Measurements from ENCODE around the gene MCTP1. TPM values are rescaled to one million over a fixed set of nuclear protein-coding genes. Genes with fewer than 3 reads are reported as not detected.

The MCTP1 gene
- total and polyA plus RNA-seq, 2 donors, result 5.9 to 20.2 TPM

- no peaks in the 10 kb centered on the region for H3K36me3 ChIP-seq (ENCODE audit: control insufficient read depth in 2 of 2, insufficient read depth in 2 of 2, low read length in 1 of 2)
- 71% methylated on average over 4 of the region's 4 CpGs for WGBS
- no peaks in the 10 kb centered on the region for H3K27me3 ChIP-seq (ENCODE audit: control insufficient read depth in 2 of 2, insufficient read depth in 1 of 2, low read length in 1 of 2)
- no peak overlapping the region for H3K27ac ChIP-seq (ENCODE audit: low read depth in 1 of 2, low read length in 1 of 2)
- peak in 4 of 9 donors; percentile 21 to 57 (median 40) for DNase-seq (ENCODE audit: low read depth in 6 of 9, low spot score in 9 of 9)
- no peak overlapping the region for H3K4me3 ChIP-seq (ENCODE audit: low read length in 2 of 2)
- no peaks in the 10 kb centered on the region for H3K4me1 ChIP-seq (ENCODE audit: control insufficient read depth in 2 of 2, insufficient read depth in 2 of 2, low read length in 2 of 2)
- H3K9me3 ChIP-seq (ENCODE audit: control insufficient read depth in 2 of 2, insufficient read depth in 1 of 2, low read length in 1 of 2), result peaks cover 0 to 1% of the 10 kb centered on the region in 2 donors
Observed at GRCh38 chr5:95261437-95262175, 23.3 kb downstream of the MCTP1 start.

- H3K27ac ChIP-seq (ENCODE audit: low read depth in 1 of 2, low read length in 1 of 2), result no peak overlapping the region
- no peak overlapping the region for H3K4me3 ChIP-seq (ENCODE audit: low read length in 2 of 2)
- DNase-seq (ENCODE audit: low read depth in 6 of 9, low spot score in 9 of 9), result no peak
- H3K36me3 ChIP-seq (ENCODE audit: control insufficient read depth in 2 of 2, insufficient read depth in 2 of 2, low read length in 1 of 2), result no peaks in the 10 kb centered on the region
- H3K27me3 ChIP-seq (ENCODE audit: control insufficient read depth in 2 of 2, insufficient read depth in 1 of 2, low read length in 1 of 2), result no peaks in the 10 kb centered on the region
- no peaks in the 10 kb centered on the region for H3K9me3 ChIP-seq (ENCODE audit: control insufficient read depth in 2 of 2, insufficient read depth in 1 of 2, low read length in 1 of 2)
- no peaks in the 10 kb centered on the region for H3K4me1 ChIP-seq (ENCODE audit: control insufficient read depth in 2 of 2, insufficient read depth in 2 of 2, low read length in 2 of 2)
Observed at GRCh38 chr5:95256991-95257390, 27.9 kb downstream of the MCTP1 start.

- no peak for DNase-seq (ENCODE audit: low read depth in 6 of 9, low spot score in 9 of 9)
- H3K27me3 ChIP-seq (ENCODE audit: control insufficient read depth in 2 of 2, insufficient read depth in 1 of 2, low read length in 1 of 2), result no peaks in the 10 kb centered on the region
- H3K4me3 ChIP-seq (ENCODE audit: low read length in 2 of 2), result no peak overlapping the region
- 94% methylated on average over 2 of the region's 2 CpGs for WGBS
- H3K9me3 ChIP-seq (ENCODE audit: control insufficient read depth in 2 of 2, insufficient read depth in 1 of 2, low read length in 1 of 2), result no peaks in the 10 kb centered on the region
- H3K4me1 ChIP-seq (ENCODE audit: control insufficient read depth in 2 of 2, insufficient read depth in 2 of 2, low read length in 2 of 2), result no peaks in the 10 kb centered on the region
- no peaks in the 10 kb centered on the region for H3K36me3 ChIP-seq (ENCODE audit: control insufficient read depth in 2 of 2, insufficient read depth in 2 of 2, low read length in 1 of 2)
- no peak overlapping the region for H3K27ac ChIP-seq (ENCODE audit: low read depth in 1 of 2, low read length in 1 of 2)
Observed at GRCh38 chr5:95256446-95256845, 28.4 kb downstream of the MCTP1 start.

- Histone ChIP-seq H3K27ac (ENCODE audit: low read depth in 1 of 2, low read length in 1 of 2) (no peak overlapping the region), H3K36me3 (ENCODE audit: control insufficient read depth in 2 of 2, insufficient read depth in 2 of 2, low read length in 1 of 2) (no peaks in the 10 kb centered on the region), H3K4me1 (ENCODE audit: control insufficient read depth in 2 of 2, insufficient read depth in 2 of 2, low read length in 2 of 2) (no peaks in the 10 kb centered on the region), H3K9me3 (ENCODE audit: control insufficient read depth in 2 of 2, insufficient read depth in 1 of 2, low read length in 1 of 2) (no peaks in the 10 kb centered on the region), H3K4me3 (ENCODE audit: low read length in 2 of 2) (no peak overlapping the region), H3K27me3 (ENCODE audit: control insufficient read depth in 2 of 2, insufficient read depth in 1 of 2, low read length in 1 of 2) (no peaks in the 10 kb centered on the region)
- DNase-seq (ENCODE audit: low read depth in 6 of 9, low spot score in 9 of 9), result no peak
Observed at GRCh38 chr5:95252801-95253200, 32.1 kb downstream of the MCTP1 start.

- WGBS, result 96% methylated on average over 3 of the region's 3 CpGs
- no peaks in the 10 kb centered on the region for H3K27me3 ChIP-seq (ENCODE audit: control insufficient read depth in 2 of 2, insufficient read depth in 1 of 2, low read length in 1 of 2)
Observed at GRCh38 chr5:95251185-95251584, 33.7 kb downstream of the MCTP1 start.

GRCh38 chr5:95244479-95244878 is 40.4 kb downstream of the MCTP1 start:
- Histone ChIP-seq H3K9me3 (ENCODE audit: control insufficient read depth in 2 of 2, insufficient read depth in 1 of 2, low read length in 1 of 2) (no peaks in the 10 kb centered on the region), H3K36me3 (ENCODE audit: control insufficient read depth in 2 of 2, insufficient read depth in 2 of 2, low read length in 1 of 2) (no peaks in the 10 kb centered on the region), H3K4me1 (ENCODE audit: control insufficient read depth in 2 of 2, insufficient read depth in 2 of 2, low read length in 2 of 2) (no peaks in the 10 kb centered on the region), H3K27me3 (ENCODE audit: control insufficient read depth in 2 of 2, insufficient read depth in 1 of 2, low read length in 1 of 2) (no peaks in the 10 kb centered on the region), H3K4me3 (ENCODE audit: low read length in 2 of 2) (no peak overlapping the region), H3K27ac (ENCODE audit: low read depth in 1 of 2, low read length in 1 of 2) (no peak overlapping the region)
- WGBS, result 95% methylated on average over 8 of the region's 8 CpGs
- no peak for DNase-seq (ENCODE audit: low read depth in 6 of 9, low spot score in 9 of 9)

More at GRCh38 chr5:95251185-95251584, 33.7 kb downstream of the MCTP1 start:
- H3K4me1 ChIP-seq (ENCODE audit: control insufficient read depth in 2 of 2, insufficient read depth in 2 of 2, low read length in 2 of 2), result no peaks in the 10 kb centered on the region
- no peak overlapping the region for H3K27ac ChIP-seq (ENCODE audit: low read depth in 1 of 2, low read length in 1 of 2)
- H3K4me3 ChIP-seq (ENCODE audit: low read length in 2 of 2), result no peak overlapping the region
- H3K36me3 ChIP-seq (ENCODE audit: control insufficient read depth in 2 of 2, insufficient read depth in 2 of 2, low read length in 1 of 2), result no peaks in the 10 kb centered on the region
- no peak for DNase-seq (ENCODE audit: low read depth in 6 of 9, low spot score in 9 of 9)
- H3K9me3 ChIP-seq (ENCODE audit: control insufficient read depth in 2 of 2, insufficient read depth in 1 of 2, low read length in 1 of 2), result no peaks in the 10 kb centered on the region

- no peak overlapping the region for H3K4me3 ChIP-seq (ENCODE audit: low read length in 2 of 2)
- no peaks in the 10 kb centered on the region for H3K9me3 ChIP-seq (ENCODE audit: control insufficient read depth in 2 of 2, insufficient read depth in 1 of 2, low read length in 1 of 2)
- 12% methylated on average over 3 of the region's 3 CpGs for WGBS
- H3K27ac ChIP-seq (ENCODE audit: low read depth in 1 of 2, low read length in 1 of 2), result no peak overlapping the region
- H3K27me3 ChIP-seq (ENCODE audit: control insufficient read depth in 2 of 2, insufficient read depth in 1 of 2, low read length in 1 of 2), result no peaks in the 10 kb centered on the region
- peak in 2 of 9 donors; percentile 14 to 28 for DNase-seq (ENCODE audit: low read depth in 6 of 9, low spot score in 9 of 9)
- H3K4me1 ChIP-seq (ENCODE audit: control insufficient read depth in 2 of 2, insufficient read depth in 2 of 2, low read length in 2 of 2), result no peaks in the 10 kb centered on the region
- no peaks in the 10 kb centered on the region for H3K36me3 ChIP-seq (ENCODE audit: control insufficient read depth in 2 of 2, insufficient read depth in 2 of 2, low read length in 1 of 2)
Observed at GRCh38 chr5:95241635-95242034, 43.3 kb downstream of the MCTP1 start.

- H3K36me3 ChIP-seq (ENCODE audit: control insufficient read depth in 2 of 2, insufficient read depth in 2 of 2, low read length in 1 of 2), result no peaks in the 10 kb centered on the region
- no peaks in the 10 kb centered on the region for H3K4me1 ChIP-seq (ENCODE audit: control insufficient read depth in 2 of 2, insufficient read depth in 2 of 2, low read length in 2 of 2)
- no peaks in the 10 kb centered on the region for H3K9me3 ChIP-seq (ENCODE audit: control insufficient read depth in 2 of 2, insufficient read depth in 1 of 2, low read length in 1 of 2)
- H3K27ac ChIP-seq (ENCODE audit: low read depth in 1 of 2, low read length in 1 of 2), result no peak overlapping the region
- no peak for DNase-seq (ENCODE audit: low read depth in 6 of 9, low spot score in 9 of 9)
- H3K4me3 ChIP-seq (ENCODE audit: low read length in 2 of 2), result no peak overlapping the region
- H3K27me3 ChIP-seq (ENCODE audit: control insufficient read depth in 2 of 2, insufficient read depth in 1 of 2, low read length in 1 of 2), result no peaks in the 10 kb centered on the region
Observed at GRCh38 chr5:95241161-95241560, 43.7 kb downstream of the MCTP1 start.

GRCh38 chr5:95238560-95239325 is 46.2 kb downstream of the MCTP1 start:
- Histone ChIP-seq H3K27me3 (ENCODE audit: control insufficient read depth in 2 of 2, insufficient read depth in 1 of 2, low read length in 1 of 2) (no peaks in the 10 kb centered on the region), H3K27ac (ENCODE audit: low read depth in 1 of 2, low read length in 1 of 2) (no peak overlapping the region), H3K4me3 (ENCODE audit: low read length in 2 of 2) (no peak overlapping the region), H3K36me3 (ENCODE audit: control insufficient read depth in 2 of 2, insufficient read depth in 2 of 2, low read length in 1 of 2) (no peaks in the 10 kb centered on the region), H3K9me3 (ENCODE audit: control insufficient read depth in 2 of 2, insufficient read depth in 1 of 2, low read length in 1 of 2) (no peaks in the 10 kb centered on the region), H3K4me1 (ENCODE audit: control insufficient read depth in 2 of 2, insufficient read depth in 2 of 2, low read length in 2 of 2) (no peaks in the 10 kb centered on the region)
- 68% methylated on average over 10 of the region's 10 CpGs for WGBS
- peak in 2 of 9 donors; percentile 20 to 37 for DNase-seq (ENCODE audit: low read depth in 6 of 9, low spot score in 9 of 9)
